PC-9 (cell line): ENCODE measurements around the gene LRFN4.

Source experiments
- EZH2 ChIP-seq: fragments of 200-600 bp; sonication (generic); IDR thresholded peaks from 2 replicates; pipeline ENCODE4 v1.8.0; 2017; ENCODE audit warnings: antibody characterized with exemption, low read depth
- TF ChIP-seq, protein P1 (sequence below): fragments of 200-600 bp; sonication (generic); conservative IDR thresholded peaks from 2 replicates; pipeline ENCODE4 v1.6.1; 2017; ENCODE audit warnings: mixed run types, antibody characterized with exemption, mild to moderate bottlenecking, moderate library complexity

DNA sequence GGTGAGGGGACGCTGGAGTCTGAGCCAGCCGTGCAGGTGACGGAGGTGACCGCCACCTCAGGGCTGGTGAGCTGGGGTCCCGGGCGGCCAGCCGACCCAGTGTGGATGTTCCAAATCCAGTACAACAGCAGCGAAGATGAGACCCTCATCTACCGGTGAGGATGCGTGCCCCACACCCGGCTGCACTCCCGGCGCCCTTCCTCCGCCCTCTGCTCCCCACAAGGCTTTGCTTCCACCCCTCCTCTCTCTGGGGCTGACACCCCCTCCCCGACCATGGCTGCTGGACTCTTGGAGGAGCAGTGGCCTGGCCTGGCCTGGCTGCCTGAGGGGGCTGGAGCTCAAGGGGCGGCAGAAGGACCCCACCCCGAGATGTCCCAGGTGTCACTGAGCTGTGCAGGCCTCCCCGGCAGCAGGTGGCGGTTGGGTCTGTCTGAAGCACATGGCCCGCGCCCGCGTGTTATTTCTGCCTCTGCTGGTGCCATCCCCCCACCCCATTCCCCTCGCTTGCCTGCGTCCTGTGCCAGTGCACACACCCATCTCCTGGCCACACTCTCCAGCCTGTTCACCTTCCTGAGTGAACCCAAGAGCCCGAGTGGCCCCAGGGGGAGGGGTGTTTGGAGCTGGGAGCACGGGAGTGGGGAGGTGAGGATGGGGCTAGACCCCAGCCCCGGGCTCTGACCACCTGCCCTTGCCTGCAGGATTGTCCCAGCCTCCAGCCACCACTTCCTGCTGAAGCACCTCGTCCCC lies 2.2 kb downstream of the LRFN4 start:
- no peak for TF ChIP-seq EZH2
- TF ChIP-seq, protein P1, sequence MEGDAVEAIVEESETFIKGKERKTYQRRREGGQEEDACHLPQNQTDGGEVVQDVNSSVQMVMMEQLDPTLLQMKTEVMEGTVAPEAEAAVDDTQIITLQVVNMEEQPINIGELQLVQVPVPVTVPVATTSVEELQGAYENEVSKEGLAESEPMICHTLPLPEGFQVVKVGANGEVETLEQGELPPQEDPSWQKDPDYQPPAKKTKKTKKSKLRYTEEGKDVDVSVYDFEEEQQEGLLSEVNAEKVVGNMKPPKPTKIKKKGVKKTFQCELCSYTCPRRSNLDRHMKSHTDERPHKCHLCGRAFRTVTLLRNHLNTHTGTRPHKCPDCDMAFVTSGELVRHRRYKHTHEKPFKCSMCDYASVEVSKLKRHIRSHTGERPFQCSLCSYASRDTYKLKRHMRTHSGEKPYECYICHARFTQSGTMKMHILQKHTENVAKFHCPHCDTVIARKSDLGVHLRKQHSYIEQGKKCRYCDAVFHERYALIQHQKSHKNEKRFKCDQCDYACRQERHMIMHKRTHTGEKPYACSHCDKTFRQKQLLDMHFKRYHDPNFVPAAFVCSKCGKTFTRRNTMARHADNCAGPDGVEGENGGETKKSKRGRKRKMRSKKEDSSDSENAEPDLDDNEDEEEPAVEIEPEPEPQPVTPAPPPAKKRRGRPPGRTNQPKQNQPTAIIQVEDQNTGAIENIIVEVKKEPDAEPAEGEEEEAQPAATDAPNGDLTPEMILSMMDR = no peak
